Bronchial epithelial cell (primary cell): Measurements from ENCODE around the gene TNFRSF18. TPM values are rescaled to one million over a fixed set of nuclear protein-coding genes. Genes with fewer than 3 reads are reported as not detected.
"Not testable (repeated sequence)": the region's sequence is repeated elsewhere in the genome, so short reads cannot be mapped to it uniquely, and the experiment has no call there.

ENCODE experiments used
- DNase-seq: peaks from one replicate; pipeline ENCODE4 v3.0.0-alpha.2; 2010; ENCODE audit warnings: low read depth
- FAIRE-seq: peaks from 2 replicates; lab custom pipeline; 2011; peaks lifted over from hg19 to GRCh38; lab: Jason Lieb, UNC
- H3K27me3 ChIP-seq: 2 replicates; pipeline ENCODE4 v1.5.1; 2011; ENCODE audit warnings: low read length; ENCODE audit not compliant: control insufficient read depth, insufficient read depth
- H3K36me3 ChIP-seq: 2 replicates; pipeline ENCODE4 v1.5.1; 2011; ENCODE audit warnings: low read length; ENCODE audit not compliant: control insufficient read depth, insufficient read depth
- H3K4me3 ChIP-seq: 2 replicates; pipeline ENCODE4 v1.5.1; 2011; ENCODE audit warnings: mild to moderate bottlenecking, low read depth, low read length, control low read depth
- CTCF ChIP-seq: IDR thresholded peaks from 2 replicates; pipeline ENCODE4 v1.5.1; 2011; ENCODE audit warnings: mild to moderate bottlenecking, moderate library complexity, low read length, control low read depth, inconsistent platforms; ENCODE audit not compliant: insufficient read depth, severe bottlenecking
- total RNA-seq: library from RNA; depleted of rRNA; stranded (reverse); fragments of >200 nt; gene quantifications from 2 replicates; pipeline ENCODE4 v1.2.1, GENCODE V29; 2014

The TNFRSF18 gene
- total RNA-seq, 1 donor from 2014 or later = not detected

DNA sequence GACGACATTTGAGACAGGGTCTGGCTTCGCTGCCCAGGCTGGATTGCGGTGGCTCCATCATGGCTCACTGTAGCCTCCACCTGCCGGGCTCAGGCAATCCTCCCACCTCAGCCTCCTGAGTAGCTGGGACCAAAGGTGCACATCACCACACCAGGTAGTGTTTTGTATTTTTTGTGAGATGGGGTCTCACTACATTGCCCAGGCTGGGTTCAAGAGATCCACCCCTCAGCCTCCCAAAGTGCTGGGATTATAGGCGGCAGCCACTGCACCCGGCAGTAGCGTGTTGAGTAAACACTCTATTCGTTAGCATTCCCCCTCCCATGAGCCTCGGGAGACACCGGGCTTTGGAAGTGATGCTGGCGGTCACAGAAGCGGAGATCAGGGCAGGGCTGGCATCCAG lies 46.9 kb upstream of the TNFRSF18 start:
- Histone ChIP-seq H3K27me3 (no peaks in the 10 kb centered on the region), H3K36me3 (peaks cover 9% of the 10 kb centered on the region), H3K4me3 (no peak overlapping the region)
- DNase-seq = no peak
- FAIRE-seq = no peak
- no peak for TF ChIP-seq CTCF

- Histone ChIP-seq H3K4me3 (no peak overlapping the region), H3K27me3 (no peaks in the 10 kb centered on the region), H3K36me3 (peaks cover 8% of the 10 kb centered on the region)
- DNase-seq = peak; percentile 87
- TF ChIP-seq CTCF = no peak
- peak; percentile 66 for FAIRE-seq
Measured at GRCh38 chr1:1250786-1251284, 44.4 kb upstream of the TNFRSF18 start.

DNA sequence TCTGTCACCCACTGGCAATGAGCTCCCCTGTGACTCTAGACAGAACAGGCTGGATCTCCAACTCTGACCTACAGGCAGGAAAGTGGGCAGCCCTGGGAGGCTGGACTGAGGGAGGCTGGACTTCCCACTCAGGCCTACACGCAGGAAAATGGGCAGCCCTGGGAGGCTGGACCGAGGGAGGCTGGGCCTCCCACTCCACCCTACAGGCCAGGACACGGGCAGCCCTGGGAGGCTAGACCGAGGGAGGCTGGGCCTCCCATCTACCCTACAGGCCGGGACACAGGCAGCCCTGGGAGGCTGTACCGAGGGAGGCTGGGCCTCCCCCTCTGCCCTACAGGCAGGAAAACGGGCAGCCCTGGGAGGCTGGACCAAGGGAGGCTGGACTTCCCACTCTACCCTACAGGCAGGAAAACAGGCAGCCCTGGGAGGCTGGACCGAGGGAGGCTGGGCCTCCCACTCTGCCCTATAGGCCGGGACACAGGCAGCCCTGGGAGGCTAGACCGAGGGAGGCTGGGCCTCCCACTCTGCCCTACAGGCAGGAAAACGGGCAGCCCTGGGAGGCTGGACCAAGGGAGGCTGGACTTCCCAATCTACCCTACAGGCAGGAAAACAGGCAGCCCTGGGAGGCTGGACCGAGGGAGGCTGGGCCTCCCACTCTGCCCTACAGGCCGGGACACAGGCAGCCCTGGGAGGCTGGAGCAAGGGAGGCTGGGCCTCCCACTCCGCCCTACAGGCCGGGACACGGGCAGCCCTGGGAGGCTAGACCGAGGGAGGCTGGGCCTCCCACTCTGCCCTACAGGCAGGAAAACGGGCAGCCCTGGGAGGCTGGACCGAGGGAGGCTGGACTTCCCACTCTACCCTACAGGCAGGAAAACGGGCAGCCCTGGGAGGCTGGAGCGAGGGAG lies 41.9 kb upstream of the TNFRSF18 start:
- not testable (repeated sequence) for H3K4me3 ChIP-seq, H3K27me3 ChIP-seq, H3K36me3 ChIP-seq, FAIRE-seq, DNase-seq

DNA sequence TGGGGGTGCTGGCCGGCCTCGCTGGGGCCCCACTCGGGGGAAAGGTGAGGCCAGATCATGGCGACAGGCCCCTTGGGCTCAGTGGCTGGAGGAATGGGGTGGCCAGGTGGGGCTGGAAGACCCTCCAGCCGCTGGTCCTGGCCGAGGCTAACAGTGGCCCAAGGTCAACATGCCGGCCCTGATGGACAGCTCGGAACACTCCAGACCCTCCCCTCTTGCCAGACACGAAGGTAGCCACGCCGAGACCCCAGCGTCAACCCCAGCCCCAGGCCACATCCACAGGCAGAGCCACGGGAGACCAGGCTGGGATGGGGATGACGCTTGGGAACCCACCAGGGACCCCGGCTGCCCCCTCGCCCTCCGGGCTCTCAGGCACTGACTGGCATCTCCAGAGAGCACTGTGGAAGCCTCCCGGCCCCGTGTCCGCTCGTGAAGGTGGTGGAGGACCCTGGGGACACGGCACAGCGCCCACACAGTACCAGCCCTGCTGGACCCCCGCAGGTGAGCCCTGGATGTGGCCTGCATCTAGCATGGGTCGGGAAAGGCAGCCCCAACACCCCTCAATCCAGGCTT lies 41.0 kb upstream of the TNFRSF18 start:
- FAIRE-seq (no peak), DNase-seq (no peak)
- no peak for TF ChIP-seq CTCF
- Histone ChIP-seq H3K4me3 (no peak overlapping the region), H3K27me3 (no peaks in the 10 kb centered on the region), H3K36me3 (no peaks in the 10 kb centered on the region)

GRCh38 chr1:1246577-1247340 lies 40.4 kb upstream of the TNFRSF18 start, which contains the start of gene C1QTNF12:
C1QTNF12 (minus strand) TSS chr1:1246722; CDS start chr1:1246690, 32 bp downstream.
- H3K4me3 ChIP-seq = no peak within 1 kb of the TSS

More at GRCh38 chr1:1246577-1247340, 40.4 kb upstream of the TNFRSF18 start, which contains the start of gene C1QTNF12:
- no peak for TF ChIP-seq CTCF
- Histone ChIP-seq H3K36me3 (no peaks in the 10 kb centered on the region), H3K27me3 (no peaks in the 10 kb centered on the region)
- FAIRE-seq (no peak), DNase-seq (no peak)
